PC-9 (cell line): Measurements from ENCODE around the gene SLC6A6. TPM values are rescaled to one million over a fixed set of nuclear protein-coding genes. Genes with fewer than 3 reads are reported as not detected.
A peak's percentile ranks its signal among the peaks of the same experiment; 100 is the strongest.

Experiments
- BruUV-seq: library from RNA; stranded (reverse); fragments of 400-500 nt; replicated peaks from 2 replicates; lab custom pipeline; 2021; lab: Mats Ljungman, UMichigan
- CTCF ChIA-PET: fragments of 300-600 bp; sonication (Branson Sonifier 250); formaldehyde crosslinking; loops from one replicate; lab custom pipeline; 2022; ENCODE audit warnings: antibody characterized with exemption; lab: Charles Lee
- POLR2A ChIA-PET: fragments of 300-600 bp; sonication (Branson Sonifier 250); formaldehyde crosslinking; loops from one replicate; lab custom pipeline; 2022; ENCODE audit warnings: antibody characterized with exemption; ENCODE audit not compliant: unreplicated experiment; lab: Charles Lee
- DNase-seq, 2 experiments: peaks; one replicate each; pipeline versions ENCODE4 v3.0.0 to v3.0.0-alpha.2; 2015 to 2022; ENCODE audit warnings: mixed read lengths in 1 of 2
- H2AFZ ChIP-seq: fragments of 200-600 bp; sonication (generic); 2 replicates; pipeline ENCODE4 v1.8.1; 2017; ENCODE audit warnings: antibody characterized with exemption
- H3F3A ChIP-seq: fragments of 200-600 bp; sonication (generic); 2 replicates; pipeline ENCODE4 v1.8.1; 2017; ENCODE audit warnings: antibody characterized with exemption, mild to moderate bottlenecking, low read depth; ENCODE audit not compliant: insufficient read depth
- H3K27ac ChIP-seq: fragments of 200-600 bp; sonication (generic); 2 replicates; pipeline ENCODE4 v1.6.1; 2016; ENCODE audit warnings: mixed run types
- H3K27me3 ChIP-seq: fragments of 200-600 bp; sonication (generic); 2 replicates; pipeline ENCODE4 v1.6.1; 2016; ENCODE audit warnings: low read depth, mixed run types; ENCODE audit not compliant: insufficient read depth
- H3K36me3 ChIP-seq: fragments of 200-600 bp; sonication (generic); 2 replicates; pipeline ENCODE4 v1.6.1; 2016; ENCODE audit warnings: low read depth, mixed run types
- H3K4me1 ChIP-seq: fragments of 200-600 bp; sonication (generic); replicated peaks from 2 replicates; pipeline ENCODE4 v1.6.1; 2016; ENCODE audit warnings: mixed run types; ENCODE audit not compliant: insufficient read depth
- H3K4me2 ChIP-seq: fragments of 200-600 bp; sonication (generic); 2 replicates; pipeline ENCODE4 v1.6.1; 2017; ENCODE audit warnings: mixed run types
- H3K4me3 ChIP-seq: fragments of 200-600 bp; sonication (generic); 2 replicates; pipeline ENCODE4 v1.6.1; 2016; ENCODE audit warnings: mixed run types
- H3K79me2 ChIP-seq: fragments of 200-600 bp; sonication (generic); 2 replicates; pipeline ENCODE4 v1.6.1; 2017; ENCODE audit warnings: low read depth, mixed run types
- H3K9me2 ChIP-seq: fragments of 200-600 bp; sonication (generic); 2 replicates; pipeline ENCODE4 v1.8.1; 2017; ENCODE audit warnings: mild to moderate bottlenecking; ENCODE audit not compliant: insufficient read depth
- H3K9me3 ChIP-seq: fragments of 200-600 bp; sonication (generic); 2 replicates; pipeline ENCODE4 v1.8.1; 2016; ENCODE audit warnings: low read depth; ENCODE audit not compliant: insufficient read depth
- H4K20me1 ChIP-seq: fragments of 200-600 bp; sonication (generic); 2 replicates; pipeline ENCODE4 v1.8.1; 2017; ENCODE audit not compliant: insufficient read depth
- EZH2 ChIP-seq: fragments of 200-600 bp; sonication (generic); IDR thresholded peaks from 2 replicates; pipeline ENCODE4 v1.8.0; 2017; ENCODE audit warnings: antibody characterized with exemption, low read depth
- intact Hi-C: fragments of 100-400 bp; cut with micrococcal nuclease; formaldehyde crosslinking; loops from one replicate; pipeline ENCODE4 v1.10.0; 2022; ENCODE audit not compliant: unreplicated experiment
- total RNA-seq: library from RNA; stranded (reverse); gene quantifications from 2 replicates; pipeline ENCODE4 v1.2.3, GENCODE V29; 2021
- TF ChIP-seq, protein P1 (sequence below): fragments of 200-600 bp; sonication (generic); conservative IDR thresholded peaks from 2 replicates; pipeline ENCODE4 v1.6.1; 2017; ENCODE audit warnings: mixed run types, antibody characterized with exemption, mild to moderate bottlenecking, moderate library complexity

SLC6A6 gene
- total RNA-seq, 1 experiment from 2014 or later: 122 TPM

DNA sequence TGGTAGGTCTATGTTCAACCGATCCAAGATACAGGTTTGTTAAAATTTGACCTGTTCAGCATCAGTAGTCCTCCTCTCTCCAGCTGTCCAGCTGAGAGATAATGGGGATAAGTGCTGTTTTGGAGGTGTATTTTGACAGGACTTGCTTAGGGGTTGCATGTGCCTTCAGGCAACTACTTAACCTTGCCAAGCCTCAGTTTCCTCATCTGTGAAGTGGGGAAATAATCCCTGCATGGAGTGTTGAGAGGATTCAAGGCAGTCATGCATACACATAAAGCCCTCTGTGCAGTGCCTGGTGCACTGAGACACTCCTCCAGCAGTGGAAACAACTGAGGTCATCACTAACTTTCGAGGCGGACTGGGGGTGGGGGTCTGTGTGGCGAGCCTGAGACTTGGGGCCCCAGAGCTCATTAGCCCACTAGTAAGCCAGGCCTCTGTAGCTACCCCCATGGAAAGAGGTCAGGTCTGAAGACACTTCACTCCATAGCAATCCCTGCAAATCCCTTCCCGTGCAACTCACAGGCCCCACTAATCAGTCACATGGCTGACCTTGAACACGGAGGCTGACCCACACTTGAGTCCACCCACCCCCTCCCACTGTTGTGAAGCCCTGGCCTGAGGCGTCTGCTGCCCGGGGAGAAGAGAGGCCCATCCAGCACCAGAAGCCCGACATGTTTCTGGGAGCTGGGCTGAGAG, 25.9 kb upstream of the SLC6A6 start:
- no peak overlapping the region for H3K4me3 ChIP-seq
- no peak overlapping the region for H2AFZ ChIP-seq
- POLR2A ChIA-PET: interaction anchor here (0.7 kb wide), 1 partner anchor 684 kb away, joined by 6 read pairs; no protein-coding TSS in a partner anchor
- TF ChIP-seq, protein P1, sequence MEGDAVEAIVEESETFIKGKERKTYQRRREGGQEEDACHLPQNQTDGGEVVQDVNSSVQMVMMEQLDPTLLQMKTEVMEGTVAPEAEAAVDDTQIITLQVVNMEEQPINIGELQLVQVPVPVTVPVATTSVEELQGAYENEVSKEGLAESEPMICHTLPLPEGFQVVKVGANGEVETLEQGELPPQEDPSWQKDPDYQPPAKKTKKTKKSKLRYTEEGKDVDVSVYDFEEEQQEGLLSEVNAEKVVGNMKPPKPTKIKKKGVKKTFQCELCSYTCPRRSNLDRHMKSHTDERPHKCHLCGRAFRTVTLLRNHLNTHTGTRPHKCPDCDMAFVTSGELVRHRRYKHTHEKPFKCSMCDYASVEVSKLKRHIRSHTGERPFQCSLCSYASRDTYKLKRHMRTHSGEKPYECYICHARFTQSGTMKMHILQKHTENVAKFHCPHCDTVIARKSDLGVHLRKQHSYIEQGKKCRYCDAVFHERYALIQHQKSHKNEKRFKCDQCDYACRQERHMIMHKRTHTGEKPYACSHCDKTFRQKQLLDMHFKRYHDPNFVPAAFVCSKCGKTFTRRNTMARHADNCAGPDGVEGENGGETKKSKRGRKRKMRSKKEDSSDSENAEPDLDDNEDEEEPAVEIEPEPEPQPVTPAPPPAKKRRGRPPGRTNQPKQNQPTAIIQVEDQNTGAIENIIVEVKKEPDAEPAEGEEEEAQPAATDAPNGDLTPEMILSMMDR: no peak
- H3K36me3 ChIP-seq: no peaks in the 10 kb centered on the region
- BruUV-seq: no TSS peak
- no peak for DNase-seq
- H3K27ac ChIP-seq: no peak overlapping the region
- H3K4me2 ChIP-seq: no peak overlapping the region
- H3K9me3 ChIP-seq: no peaks in the 10 kb centered on the region
- no peaks in the 10 kb centered on the region for H3K9me2 ChIP-seq
- no peaks in the 10 kb centered on the region for H3K79me2 ChIP-seq
- CTCF ChIA-PET: no interaction called here
- H3F3A ChIP-seq: peaks cover 28% of the 10 kb centered on the region; the same call in 1 of the 2 replicates
- H3K27me3 ChIP-seq: no peaks in the 10 kb centered on the region
- peaks cover 49% of the 10 kb centered on the region for H3K4me1 ChIP-seq
- H4K20me1 ChIP-seq: no peaks in the 10 kb centered on the region
- intact Hi-C loops: no loop called here

DNA sequence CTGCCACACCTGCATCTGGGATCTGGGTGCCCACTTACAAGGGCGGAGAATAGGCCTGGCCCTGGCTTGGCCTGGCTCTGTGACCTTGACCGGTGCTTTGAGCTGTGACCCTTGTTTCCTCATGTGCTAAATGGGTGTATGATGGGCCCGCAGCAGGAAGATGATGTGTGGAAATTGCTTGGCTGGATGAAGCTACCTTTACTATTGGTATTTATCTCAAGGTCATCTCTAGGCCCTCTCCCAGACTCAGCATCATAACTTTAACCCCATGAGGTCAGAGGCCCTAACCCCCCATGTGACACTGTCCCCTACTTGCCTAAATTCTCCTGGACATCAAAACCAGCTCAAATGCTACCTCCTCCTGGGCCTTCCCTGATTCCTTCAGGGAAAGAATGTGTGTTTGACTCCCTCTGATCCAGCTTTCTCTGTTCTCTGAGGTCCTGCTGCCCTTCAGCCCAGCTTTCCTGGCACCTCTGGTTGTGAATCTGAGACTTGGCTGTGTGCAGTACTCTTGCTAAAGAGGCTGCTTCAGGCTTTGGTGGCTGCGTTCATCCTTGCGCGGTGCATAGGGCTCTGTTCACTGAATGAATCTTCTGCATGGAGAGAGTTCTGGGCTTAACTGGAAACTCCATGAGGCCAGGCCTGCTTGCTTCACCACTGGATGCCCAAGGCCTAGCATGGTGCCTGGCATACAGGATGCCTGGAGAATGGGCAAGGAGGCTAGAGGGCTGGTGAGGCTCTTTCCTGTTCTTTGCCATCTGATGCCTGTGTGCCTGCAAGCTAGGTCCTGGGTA, 25.2 kb upstream of the SLC6A6 start:
- no peak for TF ChIP-seq EZH2
- TF ChIP-seq, protein P1: no peak
- no peak overlapping the region for H3K4me3 ChIP-seq
- POLR2A ChIA-PET: interaction anchor here (0.7 kb wide), 1 partner anchor 683 kb away, joined by 6 read pairs; no protein-coding TSS in a partner anchor
- H3K36me3 ChIP-seq: no peaks in the 10 kb centered on the region
- no peak overlapping the region for H2AFZ ChIP-seq
- no peak overlapping the region for H3K27ac ChIP-seq
- no peaks in the 10 kb centered on the region for H3K9me2 ChIP-seq
- H3K4me1 ChIP-seq: peaks cover 43% of the 10 kb centered on the region
- DNase-seq: no peak
- no peaks in the 10 kb centered on the region for H3K9me3 ChIP-seq
- peaks cover 20% of the 10 kb centered on the region; the same call in 1 of the 2 replicates for H3F3A ChIP-seq
- H3K4me2 ChIP-seq: peak overlapping the region; percentile 37
- no peaks in the 10 kb centered on the region for H3K79me2 ChIP-seq
- intact Hi-C loops: no loop called here
- CTCF ChIA-PET: no interaction called here
- no peaks in the 10 kb centered on the region for H4K20me1 ChIP-seq
- H3K27me3 ChIP-seq: no peaks in the 10 kb centered on the region
- BruUV-seq: no TSS peak

DNA sequence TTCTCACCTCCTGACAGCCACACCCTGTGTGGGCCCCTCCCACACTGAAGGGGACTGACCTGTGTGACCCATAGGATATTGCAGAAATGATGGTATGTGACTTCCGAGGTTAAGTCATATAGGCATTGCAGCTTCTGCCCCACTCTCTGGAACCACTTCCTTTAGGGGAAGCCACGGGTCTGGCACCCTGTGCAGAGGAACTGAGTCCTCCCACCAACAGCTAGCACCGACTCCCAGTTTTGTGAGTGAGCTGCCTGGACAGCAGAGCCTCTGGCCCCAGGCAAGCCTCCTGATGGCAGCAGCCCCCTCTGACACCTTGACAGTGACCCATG, 24.6 kb upstream of the SLC6A6 start:
- peaks cover 37% of the 10 kb centered on the region for H3K4me1 ChIP-seq
- no peak for TF ChIP-seq EZH2
- TF ChIP-seq, protein P1: no peak
- H4K20me1 ChIP-seq: no peaks in the 10 kb centered on the region
- H3K79me2 ChIP-seq: no peaks in the 10 kb centered on the region
- ChIA-PET CTCF (no interaction called here), POLR2A (interaction anchor here (0.6 kb wide), 1 partner anchor 24 kb away, joined by 3 read pairs; no protein-coding TSS in a partner anchor)
- peaks cover 15% of the 10 kb centered on the region; the same call in 1 of the 2 replicates for H3F3A ChIP-seq
- no TSS peak for BruUV-seq
- peak in 1 of 2 experiments; percentile 41 for DNase-seq
- no peaks in the 10 kb centered on the region for H3K9me2 ChIP-seq
- no peak overlapping the region for H3K4me3 ChIP-seq
- H3K36me3 ChIP-seq: no peaks in the 10 kb centered on the region
- intact Hi-C loops: no loop called here
- H3K27ac ChIP-seq: peak overlapping the region; percentile 31; the same call in 1 of the 2 replicates
- H3K27me3 ChIP-seq: no peaks in the 10 kb centered on the region
- no peak overlapping the region for H2AFZ ChIP-seq
- H3K4me2 ChIP-seq: peak overlapping the region; percentile 37
- no peaks in the 10 kb centered on the region for H3K9me3 ChIP-seq
